CD4-positive, alpha-beta T cell treated with Interleukin-15 for 1 hour (primary cell): Measurements from ENCODE around the gene DOCK6.
"Not testable (repeated sequence)": the region's sequence is repeated elsewhere in the genome, so short reads cannot be mapped to it uniquely, and the experiment has no call there.

Experiments
- DNase-seq: peaks from one replicate; pipeline ENCODE4 v3.0.0-alpha.2; 2020

Gene DOCK6

GRCh38 chr19:11166281-11167142, 95.8 kb downstream of the DOCK6 start:
- DNase-seq: no peak

GRCh38 chr19:11165486-11166030, 96.8 kb downstream of the DOCK6 start:
- DNase-seq: no peak

- DNase-seq: no peak
Observed at GRCh38 chr19:11164879-11165406, 97.4 kb downstream of the DOCK6 start.

DNA sequence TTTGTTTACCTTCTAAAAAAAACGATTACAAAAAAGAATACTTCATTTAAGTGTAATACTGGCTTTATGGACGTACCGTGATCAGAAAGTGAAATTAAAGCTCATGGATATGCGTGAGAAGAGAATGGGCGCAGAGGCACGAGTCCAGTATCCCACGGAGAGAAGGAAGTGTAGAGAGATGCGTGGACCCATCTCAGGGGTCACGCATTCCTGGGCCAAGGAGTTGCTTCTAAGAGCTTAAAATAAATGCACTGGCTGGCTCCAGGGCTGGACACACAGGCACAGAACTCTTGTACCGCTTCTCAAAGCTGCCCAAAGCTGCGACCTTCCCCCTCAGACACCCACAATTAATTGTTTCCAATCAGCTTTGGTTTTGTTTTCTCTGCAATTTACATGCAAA, 98.0 kb downstream of the DOCK6 start:
- no peak for DNase-seq

- not testable (repeated sequence) for DNase-seq
Observed at GRCh38 chr19:11160440-11160768, 101.9 kb downstream of the DOCK6 start.

- no peak for DNase-seq
Observed at GRCh38 chr19:11159598-11160439, 102.5 kb downstream of the DOCK6 start.

DNA sequence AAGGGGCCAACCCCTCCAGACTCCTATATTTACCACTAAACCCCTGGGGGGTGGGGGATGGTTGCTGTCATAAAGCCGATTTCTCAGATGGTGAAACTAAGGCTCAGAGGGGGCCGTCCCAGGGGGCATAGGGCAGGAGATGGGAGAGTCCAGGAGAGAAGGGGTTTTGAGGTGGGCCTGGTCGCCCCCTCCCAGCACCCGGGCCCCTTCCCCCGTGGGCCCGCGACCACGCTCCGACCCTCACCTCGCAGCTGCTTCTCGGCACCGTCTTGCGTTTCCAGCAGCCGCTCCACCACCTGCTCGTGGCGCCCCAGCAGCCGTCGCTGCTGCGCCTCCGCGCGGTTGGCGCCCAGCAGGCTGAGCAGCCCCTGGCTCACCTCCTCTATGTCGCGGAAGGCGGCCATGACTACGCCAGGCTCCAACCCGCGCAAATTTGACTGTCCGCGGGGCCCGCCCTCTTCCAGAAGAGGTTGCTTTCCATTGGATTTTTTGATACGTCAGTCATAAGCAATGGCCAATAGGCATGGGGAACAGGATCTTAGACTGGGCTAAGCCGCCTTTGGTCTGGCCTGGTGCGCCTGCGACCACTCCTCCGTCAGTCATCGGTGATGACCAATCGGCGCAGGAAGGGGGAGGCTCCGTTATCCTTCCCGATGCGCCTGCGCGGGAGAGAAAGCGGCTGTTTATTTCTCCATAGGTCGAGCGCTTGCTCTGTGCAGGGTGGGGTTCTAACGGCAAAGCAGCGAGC, 106.8 kb downstream of the DOCK6 start, which contains the start of gene SPC24:
TSS of gene SPC24 (minus strand) at position 410 of the 748 bp plus-strand sequence. CDS start at position 404, 6 bp downstream.
- DNase-seq: peak; percentile 96

DNA sequence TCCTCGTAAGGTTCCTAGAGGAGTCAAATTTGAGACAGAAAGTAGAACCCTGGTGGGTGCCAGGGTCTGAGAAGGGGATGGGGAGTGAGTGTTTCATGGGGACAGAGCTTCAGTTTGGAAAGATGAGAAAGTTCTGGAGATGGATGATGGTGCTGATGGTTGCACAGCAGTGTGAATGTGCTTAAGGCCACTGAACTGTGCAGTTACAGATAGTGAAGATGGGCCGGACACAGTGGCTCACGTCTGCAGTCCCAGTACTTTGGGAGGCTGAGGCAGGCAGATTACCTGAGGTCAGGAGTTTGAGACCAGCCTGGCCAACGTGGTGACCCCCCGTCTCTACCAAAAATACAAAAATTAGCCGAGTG, 107.7 kb downstream of the DOCK6 start:
- DNase-seq: no peak

- no peak for DNase-seq
Observed at GRCh38 chr19:11152318-11153062, 109.8 kb downstream of the DOCK6 start.

DNA sequence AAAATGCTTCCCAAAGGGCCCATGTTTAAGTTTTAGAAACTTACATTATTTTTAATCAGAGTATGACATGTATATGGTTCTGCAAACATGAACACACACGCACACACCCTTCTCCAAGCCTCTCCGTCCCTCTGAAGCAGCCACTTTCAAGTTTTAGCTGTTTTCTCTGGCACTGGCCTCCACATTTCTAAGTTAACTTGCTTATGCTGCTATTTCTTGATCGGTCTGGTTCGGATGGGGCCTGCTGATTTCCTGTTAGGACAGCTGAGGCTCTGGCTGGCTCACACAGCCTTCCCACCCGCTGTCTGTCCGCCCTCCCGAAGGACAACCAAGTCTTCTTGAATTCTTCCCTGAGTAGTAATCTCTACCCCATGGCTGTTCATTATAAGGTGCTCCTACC, 111.1 kb downstream of the DOCK6 start:
- DNase-seq: no peak
